Vagina (tissue), 2 donors: Measurements from ENCODE around the gene NPIPA1. TPM values are rescaled to one million over a fixed set of nuclear protein-coding genes. Genes with fewer than 3 reads are reported as not detected.
"Not testable (repeated sequence)": the region's sequence is repeated elsewhere in the genome, so short reads cannot be mapped to it uniquely, and the experiment has no call there.

ENCODE experiments used
- DNase-seq, 2 donors: peaks; one replicate each; pipeline ENCODE4 v3.0.0-alpha.2; 2017; ENCODE audit errors: extremely low spot score in 2 of 2
- H3K27ac ChIP-seq: fragments of 200-600 bp; sonication (generic); one replicate; pipeline ENCODE4 v1.5.1; 2019
- H3K27me3 ChIP-seq: fragments of 200-600 bp; sonication (generic); one replicate; pipeline ENCODE4 v1.5.1; 2019
- H3K36me3 ChIP-seq, 2 donors: fragments of 200-600 bp; sonication (generic); one replicate each; pipeline ENCODE4 v1.5.1; 2017 to 2019
- H3K4me1 ChIP-seq: fragments of 200-600 bp; sonication (generic); one replicate; pipeline ENCODE4 v1.5.1; 2019
- H3K4me3 ChIP-seq, 2 donors: fragments of 200-600 bp; sonication (generic); 1 replicate in 1 of 2; 2 replicates in 1 of 2; pipeline ENCODE4 v1.5.1; 2016 to 2019
- H3K9me3 ChIP-seq: fragments of 200-600 bp; sonication (generic); one replicate; pipeline ENCODE4 v1.5.1; 2019
- POLR2A ChIP-seq, 2 donors: fragments of 450-650 bp; IDR thresholded peaks; one replicate each; pipeline ENCODE4 v1.6.1; 2017; ENCODE audit warnings: antibody characterized with exemption in 2 of 2, mild to moderate bottlenecking in 2 of 2, moderate library complexity in 2 of 2
- POLR2AphosphoS5 ChIP-seq, 2 donors: sonication (generic); formaldehyde crosslinking; IDR thresholded peaks; one replicate each; pipeline ENCODE4 v1.9.0; 2017; ENCODE audit warnings: antibody characterized with exemption in 2 of 2, mild to moderate bottlenecking in 2 of 2, low read depth in 1 of 2; ENCODE audit not compliant: insufficient read depth in 1 of 2
- intact Hi-C: fragments of 100-400 bp; cut with DNase I; formaldehyde crosslinking; loops from one replicate; pipeline ENCODE4 v1.15.1; 2023
- total RNA-seq: library from RNA; depleted of rRNA; stranded (reverse); fragments of >200 nt; gene quantifications from one replicate; pipeline ENCODE4 v1.2.3, GENCODE V29; 2016
- TF ChIP-seq, protein P1 (sequence below), 3 experiments: fragments of 450-650 bp in 2 of 3; fragments of 200-600 bp in 1 of 3; sonication (generic) in 1 of 3; IDR thresholded peaks; one replicate each; pipeline ENCODE4 v1.5.1; 2017 to 2019; ENCODE audit warnings: antibody characterized with exemption in 3 of 3, mild to moderate bottlenecking in 2 of 3, moderate library complexity in 2 of 3

The NPIPA1 gene
- total RNA-seq, 1 donor from 2014 or later = 98.0 TPM

DNA sequence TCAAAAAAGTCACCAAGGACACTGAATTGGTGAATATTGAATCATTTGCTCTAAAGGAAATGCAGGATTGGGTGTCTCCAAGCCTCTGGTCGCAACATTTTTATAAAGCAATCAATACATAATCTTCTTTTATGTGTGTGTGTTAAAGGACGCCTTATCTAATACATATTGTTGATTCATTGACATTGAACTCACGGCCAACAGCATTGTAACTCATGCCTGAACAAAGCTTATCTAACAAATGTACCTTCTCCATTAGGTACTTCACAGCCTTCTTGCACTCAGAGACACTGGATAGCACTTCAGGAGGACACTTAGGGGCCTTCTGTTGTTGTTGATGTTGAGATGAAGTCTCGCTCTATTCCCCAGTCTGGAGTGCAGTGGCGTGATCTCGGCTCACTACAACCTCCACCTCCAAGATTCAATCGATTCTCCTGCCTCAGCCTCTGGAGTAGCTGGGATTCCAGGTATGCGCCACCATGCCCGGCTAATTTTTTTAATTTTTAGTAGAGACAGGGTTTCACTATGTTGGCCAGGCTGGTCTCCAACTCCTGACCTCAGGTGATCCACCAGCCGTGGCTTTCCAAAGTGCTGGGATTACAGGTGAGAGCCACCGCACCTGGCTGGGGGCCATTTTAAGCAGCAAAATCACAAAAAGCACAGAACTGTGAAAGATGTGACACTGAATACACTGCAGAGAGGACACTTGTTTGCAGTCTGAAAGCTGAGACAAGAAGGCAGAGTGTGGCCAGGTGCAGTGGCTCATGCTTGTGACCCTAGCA is 24.4 kb downstream of the NPIPA1 start:
- H3K4me3 ChIP-seq = no peak overlapping the region
- intact Hi-C loops = no loop called here

DNA sequence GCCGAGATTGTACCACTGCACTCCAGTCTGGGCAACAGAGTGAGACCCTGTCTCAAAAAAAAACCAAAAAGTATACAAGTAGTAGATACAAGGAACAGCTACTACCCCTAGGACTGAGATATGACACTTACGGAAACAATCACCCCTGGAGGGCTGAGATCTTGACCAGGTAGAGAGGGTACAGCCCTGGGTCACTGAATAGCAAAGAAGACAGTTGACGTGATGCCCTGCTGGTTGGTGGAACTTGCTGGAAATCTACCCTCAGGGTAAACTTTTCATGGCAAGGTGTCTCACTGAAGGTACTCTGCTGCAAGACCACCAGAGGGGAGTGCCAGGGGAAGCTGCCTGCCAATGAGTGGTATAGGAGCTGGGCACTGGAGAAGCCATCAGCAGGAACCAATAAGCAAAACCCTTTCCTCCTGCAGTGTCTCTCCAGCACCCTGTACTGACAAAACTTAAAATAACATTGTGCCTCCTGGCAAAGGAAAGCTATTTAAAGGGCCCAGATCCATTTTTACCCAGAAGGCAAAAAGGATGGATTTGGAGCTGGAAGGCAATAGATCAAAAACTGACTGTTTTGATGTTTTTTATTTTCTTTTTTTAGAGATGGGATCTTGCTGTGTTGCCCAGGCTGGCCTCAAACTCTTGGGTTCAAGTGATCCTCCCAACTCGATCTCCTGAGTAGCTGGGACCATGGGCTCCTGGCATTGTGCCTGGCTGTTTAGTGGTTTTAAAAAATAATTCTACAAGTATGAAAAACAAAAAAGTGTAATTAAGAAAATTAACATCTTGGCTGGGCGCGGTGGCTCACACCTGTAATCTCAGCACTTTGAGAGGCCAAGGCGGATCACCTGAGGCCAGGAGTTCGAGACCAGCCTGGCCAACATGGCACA is 26.3 kb downstream of the NPIPA1 start:
- intact Hi-C loops = no loop called here
- no peak overlapping the region for H3K4me3 ChIP-seq
- H3K27ac ChIP-seq = no peak overlapping the region
- TF ChIP-seq POLR2AphosphoS5 (IDR thresholded peaks at IDR 0.05; ENCODE audit: insufficient read depth in 1 of 2, low read depth in 1 of 2) (no peak), POLR2A (IDR thresholded peaks at IDR 0.05) (no peak)
- TF ChIP-seq, protein P1, sequence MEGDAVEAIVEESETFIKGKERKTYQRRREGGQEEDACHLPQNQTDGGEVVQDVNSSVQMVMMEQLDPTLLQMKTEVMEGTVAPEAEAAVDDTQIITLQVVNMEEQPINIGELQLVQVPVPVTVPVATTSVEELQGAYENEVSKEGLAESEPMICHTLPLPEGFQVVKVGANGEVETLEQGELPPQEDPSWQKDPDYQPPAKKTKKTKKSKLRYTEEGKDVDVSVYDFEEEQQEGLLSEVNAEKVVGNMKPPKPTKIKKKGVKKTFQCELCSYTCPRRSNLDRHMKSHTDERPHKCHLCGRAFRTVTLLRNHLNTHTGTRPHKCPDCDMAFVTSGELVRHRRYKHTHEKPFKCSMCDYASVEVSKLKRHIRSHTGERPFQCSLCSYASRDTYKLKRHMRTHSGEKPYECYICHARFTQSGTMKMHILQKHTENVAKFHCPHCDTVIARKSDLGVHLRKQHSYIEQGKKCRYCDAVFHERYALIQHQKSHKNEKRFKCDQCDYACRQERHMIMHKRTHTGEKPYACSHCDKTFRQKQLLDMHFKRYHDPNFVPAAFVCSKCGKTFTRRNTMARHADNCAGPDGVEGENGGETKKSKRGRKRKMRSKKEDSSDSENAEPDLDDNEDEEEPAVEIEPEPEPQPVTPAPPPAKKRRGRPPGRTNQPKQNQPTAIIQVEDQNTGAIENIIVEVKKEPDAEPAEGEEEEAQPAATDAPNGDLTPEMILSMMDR (IDR thresholded peaks at IDR 0.05) = no peak
- no peak for DNase-seq
- no peaks in the 10 kb centered on the region for H3K4me1 ChIP-seq
- no peaks in the 10 kb centered on the region for H3K9me3 ChIP-seq
- no peaks in the 10 kb centered on the region for H3K36me3 ChIP-seq
- H3K27me3 ChIP-seq = no peaks in the 10 kb centered on the region

More for the DNA sequence above, 24.4 kb downstream of the NPIPA1 start:
- Histone ChIP-seq H3K9me3 (no peaks in the 10 kb centered on the region), H3K27me3 (no peaks in the 10 kb centered on the region), H3K4me1 (no peaks in the 10 kb centered on the region), H3K27ac (no peak overlapping the region), H3K36me3 (no peaks in the 10 kb centered on the region)
- TF ChIP-seq POLR2AphosphoS5 (IDR thresholded peaks at IDR 0.05; ENCODE audit: insufficient read depth in 1 of 2, low read depth in 1 of 2) (no peak), POLR2A (IDR thresholded peaks at IDR 0.05) (no peak)
- TF ChIP-seq, protein P1 (IDR thresholded peaks at IDR 0.05) = no peak
- DNase-seq = no peak

DNA sequence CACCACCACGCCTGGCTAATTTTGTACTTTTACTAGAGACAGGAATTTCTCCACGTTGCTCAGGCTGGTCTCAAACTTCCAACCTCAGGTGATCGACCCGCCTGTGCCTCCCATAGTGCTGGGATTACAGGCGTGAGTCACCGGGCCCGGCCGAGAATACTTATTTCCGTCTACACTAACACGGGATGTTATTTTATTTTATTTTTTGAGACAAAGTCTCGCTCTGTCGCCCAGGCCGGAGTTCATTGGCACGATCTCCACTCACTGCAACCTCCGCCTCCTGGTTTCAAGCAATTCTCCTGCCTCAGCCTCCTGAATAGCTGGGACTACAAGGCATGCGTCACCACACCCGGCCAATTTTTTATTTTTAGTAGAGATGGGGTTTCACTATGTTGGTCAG is 28.1 kb downstream of the NPIPA1 start:
- intact Hi-C loops = no loop called here

DNA sequence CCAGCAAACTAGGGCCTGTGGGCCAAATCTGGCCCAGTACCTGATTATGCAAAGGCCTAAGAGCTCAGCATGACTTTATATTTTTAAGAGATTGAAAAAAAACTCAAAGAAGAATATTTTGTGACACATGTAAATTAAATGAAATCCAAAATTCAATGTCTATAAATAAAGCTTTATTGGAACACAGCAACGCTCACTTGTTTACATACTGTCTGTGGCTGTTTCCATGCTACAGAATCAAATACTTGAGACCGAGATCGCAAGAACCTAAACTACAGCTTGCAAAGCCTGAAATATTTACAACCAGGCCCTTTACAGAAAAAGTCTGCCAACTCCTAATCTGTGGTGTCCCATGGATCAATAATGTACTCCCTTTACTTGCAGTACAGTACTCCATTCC is 32.6 kb downstream of the NPIPA1 start:
- H3K4me1 ChIP-seq, H3K4me3 ChIP-seq, intact Hi-C loops, H3K36me3 ChIP-seq, H3K27ac ChIP-seq, DNase-seq, H3K9me3 ChIP-seq, H3K27me3 ChIP-seq: not testable (repeated sequence)

More for the DNA sequence above, 28.1 kb downstream of the NPIPA1 start:
- TF ChIP-seq, protein P1 (IDR thresholded peaks at IDR 0.05) = no peak
- TF ChIP-seq POLR2AphosphoS5 (IDR thresholded peaks at IDR 0.05; ENCODE audit: insufficient read depth in 1 of 2, low read depth in 1 of 2) (no peak), POLR2A (IDR thresholded peaks at IDR 0.05) (no peak)
- Histone ChIP-seq H3K4me1 (no peaks in the 10 kb centered on the region), H3K27me3 (no peaks in the 10 kb centered on the region), H3K9me3 (no peaks in the 10 kb centered on the region), H3K36me3 (no peaks in the 10 kb centered on the region), H3K27ac (no peak overlapping the region), H3K4me3 (no peak overlapping the region)
- no peak for DNase-seq

DNA sequence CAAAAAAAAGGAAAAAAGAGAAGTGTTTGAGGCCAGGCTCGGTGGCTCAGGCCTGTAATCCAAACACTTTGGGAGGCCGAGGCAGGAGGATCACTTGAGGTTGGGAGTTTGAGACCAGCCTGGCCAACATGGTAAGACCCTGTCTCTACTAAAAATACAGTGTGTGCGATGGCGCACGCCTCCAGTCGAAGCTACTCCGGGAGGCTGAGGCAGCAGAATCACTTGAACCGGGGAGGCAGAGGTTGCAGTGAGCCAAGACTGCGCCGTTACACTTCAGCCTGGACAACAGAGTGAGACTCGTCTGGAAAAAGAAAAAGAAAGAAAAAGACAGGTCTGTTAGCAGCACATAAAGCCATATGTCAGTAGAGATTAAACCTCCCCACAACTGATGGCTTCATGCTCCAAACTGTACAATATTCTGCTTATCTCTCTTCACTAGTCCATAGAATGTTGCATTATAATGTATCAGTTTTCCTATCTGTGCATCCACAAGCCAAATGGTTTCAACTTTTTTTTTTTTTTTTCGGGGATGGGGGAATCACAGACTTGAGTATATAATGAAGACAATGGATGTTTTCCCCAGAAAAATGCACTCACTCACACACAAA is 34.5 kb downstream of the NPIPA1 start:
- DNase-seq, H3K36me3 ChIP-seq, H3K27ac ChIP-seq, H3K4me1 ChIP-seq, H3K4me3 ChIP-seq, intact Hi-C loops, H3K27me3 ChIP-seq, H3K9me3 ChIP-seq: not testable (repeated sequence)

DNA sequence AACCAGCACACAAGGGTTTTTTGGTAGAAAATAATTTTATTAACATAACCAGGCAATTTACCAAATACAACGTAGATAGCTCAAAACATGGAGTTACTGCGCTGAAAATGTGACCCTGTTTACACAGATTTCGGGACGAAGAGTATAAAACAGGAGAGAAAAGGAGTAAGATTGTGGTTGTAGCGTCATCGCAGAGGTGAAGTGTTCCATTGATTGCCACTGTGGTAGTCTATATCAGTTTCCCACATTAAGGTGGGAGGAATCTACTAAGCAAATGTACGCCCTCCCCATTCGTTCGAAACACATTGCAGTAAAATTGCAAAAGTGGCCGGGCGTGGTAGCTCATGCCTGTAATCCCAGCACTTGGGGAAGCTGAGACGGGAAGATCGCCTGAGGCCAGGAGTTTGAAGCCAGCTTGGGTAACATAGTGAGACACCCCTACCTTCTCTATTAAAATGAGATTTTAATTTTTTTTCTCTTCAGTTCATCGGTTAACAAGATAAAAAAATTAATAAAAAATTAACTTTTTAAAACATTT is 36.6 kb downstream of the NPIPA1 start:
- H3K4me1 ChIP-seq, H3K36me3 ChIP-seq, H3K9me3 ChIP-seq, H3K27ac ChIP-seq, intact Hi-C loops, DNase-seq, H3K27me3 ChIP-seq: not testable (repeated sequence)
- peak overlapping the region; percentile 74 to 84 for H3K4me3 ChIP-seq

DNA sequence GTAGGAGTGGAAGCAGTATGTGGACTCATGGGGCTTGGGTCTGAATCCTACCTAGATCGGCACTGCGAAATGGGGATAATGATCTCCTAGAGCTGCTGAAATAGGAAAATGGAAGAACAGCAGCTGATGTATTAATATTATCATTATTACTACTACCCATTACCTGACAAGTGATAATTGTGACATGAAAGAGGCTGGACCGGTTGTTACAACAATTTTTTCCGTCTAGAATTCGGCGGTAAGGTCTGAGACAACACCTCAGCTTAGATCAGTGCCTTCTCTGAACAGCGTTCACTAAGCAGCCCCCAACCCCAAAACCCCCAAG is 37.0 kb downstream of the NPIPA1 start:
- Histone ChIP-seq H3K27ac (peak overlapping the region; percentile 95), H3K4me3 (peak overlapping the region; percentile 74 to 84)
- intact Hi-C loops, H3K9me3 ChIP-seq, DNase-seq, H3K27me3 ChIP-seq, H3K36me3 ChIP-seq, H3K4me1 ChIP-seq: not testable (repeated sequence)
